GM19239 (cell line): ENCODE results near the gene SEC14L3.

ENCODE experiments used
- DNase-seq: peaks from one replicate; pipeline ENCODE4 v3.0.0; 2011; ENCODE audit warnings: low spot score; ENCODE audit not compliant: insufficient read length
- FAIRE-seq: peaks from 2 replicates; lab custom pipeline; 2011; peaks lifted over from hg19 to GRCh38; lab: Jason Lieb, UNC

Gene SEC14L3

GRCh38 chr22:30424534-30425326 is 47.1 kb downstream of the SEC14L3 start:
- no peak for FAIRE-seq
- no peak for DNase-seq

GRCh38 chr22:30423959-30424533 is 47.8 kb downstream of the SEC14L3 start:
- peak; percentile 97 for FAIRE-seq
- DNase-seq = peak; percentile 84

- no peak for DNase-seq
- no peak for FAIRE-seq
Measured at GRCh38 chr22:30423301-30423958, 48.4 kb downstream of the SEC14L3 start.

- FAIRE-seq (no peak), DNase-seq (no peak)
Measured at GRCh38 chr22:30422481-30423300, 49.1 kb downstream of the SEC14L3 start.

- FAIRE-seq (no peak), DNase-seq (no peak)
Measured at GRCh38 chr22:30421695-30422480, 49.9 kb downstream of the SEC14L3 start.

GRCh38 chr22:30420347-30421125 is 51.3 kb downstream of the SEC14L3 start:
- no peak for DNase-seq
- no peak for FAIRE-seq

GRCh38 chr22:30416837-30417236 is 55.0 kb downstream of the SEC14L3 start:
- DNase-seq (no peak), FAIRE-seq (no peak)

GRCh38 chr22:30416403-30416802 is 55.4 kb downstream of the SEC14L3 start:
- no peak for FAIRE-seq
- DNase-seq = no peak

- DNase-seq (no peak), FAIRE-seq (no peak)
Measured at GRCh38 chr22:30414525-30415047, 57.2 kb downstream of the SEC14L3 start.

GRCh38 chr22:30413745-30414524 is 57.9 kb downstream of the SEC14L3 start:
- FAIRE-seq = no peak
- no peak for DNase-seq

- DNase-seq = no peak
- no peak for FAIRE-seq
Measured at GRCh38 chr22:30413001-30413400, 58.8 kb downstream of the SEC14L3 start.

- FAIRE-seq = no peak
- DNase-seq = no peak
Measured at GRCh38 chr22:30411780-30412179, 60.0 kb downstream of the SEC14L3 start.
